DOHH2 (cell line): Measurements from ENCODE around the gene SLC7A11.

ENCODE experiments used
- H3F3A ChIP-seq: fragments of 200-600 bp; sonication (generic), shearing (Covaris generic); 2 replicates; pipeline ENCODE4 v1.6.0; 2016; ENCODE audit warnings: antibody characterized with exemption, mild to moderate bottlenecking; ENCODE audit not compliant: control insufficient read depth, insufficient read depth
- H3K27ac ChIP-seq: fragments of 200-600 bp; sonication (generic); 2 replicates; pipeline ENCODE4 v1.5.1; 2014; ENCODE audit warnings: low read depth, mild to moderate bottlenecking, low read length, moderate library complexity
- H3K27me3 ChIP-seq: fragments of 200-600 bp; sonication (generic); 2 replicates; pipeline ENCODE4 v1.6.1; 2014; ENCODE audit warnings: mild to moderate bottlenecking, low read length, mixed read lengths; ENCODE audit not compliant: control insufficient read depth
- H3K36me3 ChIP-seq: fragments of 200-600 bp; sonication (generic); 2 replicates; pipeline ENCODE4 v1.6.1; 2014; ENCODE audit warnings: mild to moderate bottlenecking, low read length, moderate library complexity, mixed read lengths; ENCODE audit not compliant: control insufficient read depth
- H3K4me1 ChIP-seq: fragments of 200-600 bp; sonication (generic); 2 replicates; pipeline ENCODE4 v1.6.1; 2014; ENCODE audit warnings: mild to moderate bottlenecking, low read length, mixed read lengths; ENCODE audit not compliant: control insufficient read depth
- H3K4me2 ChIP-seq: fragments of 200-600 bp; sonication (generic); 2 replicates; pipeline ENCODE4 v1.6.0; 2014; ENCODE audit warnings: mild to moderate bottlenecking, low read length, moderate library complexity
- H3K4me3 ChIP-seq: fragments of 200-600 bp; sonication (generic); 2 replicates; pipeline ENCODE4 v1.5.1; 2014; ENCODE audit warnings: mild to moderate bottlenecking, low read length, mixed read lengths
- H3K79me2 ChIP-seq: fragments of 200-600 bp; sonication (generic); 2 replicates; pipeline ENCODE4 v1.6.1; 2014; ENCODE audit warnings: mild to moderate bottlenecking, low read length, mixed read lengths; ENCODE audit not compliant: control insufficient read depth
- H3K9me2 ChIP-seq: fragments of 200-600 bp; sonication (generic); replicated peaks from 2 replicates; pipeline ENCODE4 v1.6.1; 2014; ENCODE audit warnings: mild to moderate bottlenecking, low read length, mixed read lengths; ENCODE audit not compliant: control insufficient read depth
- H3K9me3 ChIP-seq: fragments of 200-600 bp; sonication (generic); 2 replicates; pipeline ENCODE4 v1.6.1; 2014; ENCODE audit warnings: antibody characterized with exemption, low read length, mixed read lengths; ENCODE audit not compliant: control insufficient read depth, insufficient read depth
- H4K20me1 ChIP-seq: fragments of 200-600 bp; sonication (generic); 2 replicates; pipeline ENCODE4 v1.6.0; 2014; ENCODE audit warnings: low read depth, mild to moderate bottlenecking, antibody characterized with exemption, low read length, moderate library complexity; ENCODE audit not compliant: control insufficient read depth, insufficient read depth
- CTCF ChIP-seq: fragments of 200-600 bp; sonication (generic); IDR thresholded peaks from one replicate; pipeline ENCODE4 v1.5.1; 2014; ENCODE audit warnings: antibody characterized with exemption, mild to moderate bottlenecking, low read depth, low read length; ENCODE audit not compliant: poor library complexity, severe bottlenecking
- EZH2phosphoT487 ChIP-seq: fragments of 200-600 bp; sonication (generic); IDR thresholded peaks from 2 replicates; pipeline ENCODE4 v1.6.1; 2017; ENCODE audit warnings: borderline replicate concordance, mild to moderate bottlenecking, antibody characterized with exemption, low read length, moderate library complexity, mixed read lengths

The SLC7A11 gene

GRCh38 chr4:138188406-138189084 is 53.6 kb downstream of the SLC7A11 start:
- no peak overlapping the region for H3K4me2 ChIP-seq
- peaks cover 10% of the 10 kb centered on the region for H3F3A ChIP-seq
- H3K9me3 ChIP-seq: no peaks in the 10 kb centered on the region
- no peak overlapping the region for H3K27ac ChIP-seq
- H3K4me1 ChIP-seq: peaks cover 44% of the 10 kb centered on the region
- no peaks in the 10 kb centered on the region for H3K27me3 ChIP-seq
- H4K20me1 ChIP-seq: no peaks in the 10 kb centered on the region
- H3K79me2 ChIP-seq: no peaks in the 10 kb centered on the region
- H3K36me3 ChIP-seq: no peaks in the 10 kb centered on the region
- H3K9me2 ChIP-seq: no peaks in the 10 kb centered on the region
- no peak for TF ChIP-seq EZH2phosphoT487
- no peak for TF ChIP-seq CTCF
- H3K4me3 ChIP-seq: no peak overlapping the region

- Histone ChIP-seq H3K9me2 (no peaks in the 10 kb centered on the region), H3K79me2 (no peaks in the 10 kb centered on the region), H3K27me3 (no peaks in the 10 kb centered on the region), H3K27ac (no peak overlapping the region), H3K36me3 (no peaks in the 10 kb centered on the region), H3K4me3 (no peak overlapping the region), H4K20me1 (no peaks in the 10 kb centered on the region), H3K4me1 (peaks cover 26% of the 10 kb centered on the region), H3K4me2 (no peak overlapping the region), H3F3A (peaks cover 7% of the 10 kb centered on the region), H3K9me3 (no peaks in the 10 kb centered on the region)
- TF ChIP-seq CTCF (no peak), EZH2phosphoT487 (no peak)
Measured at GRCh38 chr4:138185859-138186645, 56.1 kb downstream of the SLC7A11 start.

GRCh38 chr4:138184886-138185285 is 57.3 kb downstream of the SLC7A11 start:
- peaks cover 14% of the 10 kb centered on the region for H3K4me1 ChIP-seq
- H3F3A ChIP-seq: no peaks in the 10 kb centered on the region
- H3K27ac ChIP-seq: no peak overlapping the region
- no peaks in the 10 kb centered on the region for H3K36me3 ChIP-seq
- H3K4me2 ChIP-seq: no peak overlapping the region
- H3K9me3 ChIP-seq: no peaks in the 10 kb centered on the region
- no peaks in the 10 kb centered on the region for H3K9me2 ChIP-seq
- TF ChIP-seq CTCF (no peak), EZH2phosphoT487 (no peak)
- H4K20me1 ChIP-seq: no peaks in the 10 kb centered on the region
- H3K79me2 ChIP-seq: no peaks in the 10 kb centered on the region
- no peak overlapping the region for H3K4me3 ChIP-seq
- H3K27me3 ChIP-seq: no peaks in the 10 kb centered on the region
